Mesothelial cell of epicardium (in vitro differentiated cells): ENCODE data around the gene TAL1. TPM values are rescaled to one million over a fixed set of nuclear protein-coding genes. Genes with fewer than 3 reads are reported as not detected.

Experiments used
- DNase-seq, 2 experiments: peaks; one replicate each; pipeline ENCODE4 v3.0.0; 2021; ENCODE audit warnings: low spot score in 2 of 2; ENCODE audit not compliant: unreplicated experiment in 2 of 2
- H3K27ac Mint-ChIP-seq: 2 replicates; pipeline ENCODE4 v1.8.0; 2021; ENCODE audit warnings: mixed read lengths
- H3K27me3 Mint-ChIP-seq: 2 replicates; pipeline ENCODE4 v1.8.0; 2021; ENCODE audit warnings: low read depth, mixed read lengths
- H3K36me3 Mint-ChIP-seq: 2 replicates; pipeline ENCODE4 v1.8.0; 2021; ENCODE audit warnings: mixed read lengths
- H3K4me1 Mint-ChIP-seq: 2 replicates; pipeline ENCODE4 v1.8.0; 2021; ENCODE audit warnings: mixed read lengths
- H3K4me3 Mint-ChIP-seq: 2 replicates; pipeline ENCODE4 v1.8.0; 2021; ENCODE audit warnings: mild to moderate bottlenecking, moderate library complexity, mixed read lengths
- H3K9me3 Mint-ChIP-seq: 2 replicates; pipeline ENCODE4 v1.8.0; 2021; ENCODE audit warnings: mixed read lengths
- total RNA-seq: library from RNA; stranded (reverse); gene quantifications from 3 replicates; pipeline ENCODE4 v1.2.1, GENCODE V29; 2021
- TF ChIP-seq, protein P1 (sequence below): fragments of 200-600 bp; sonication (generic); IDR thresholded peaks from one replicate; pipeline ENCODE4 v1.5.0; 2021; ENCODE audit warnings: antibody characterized with exemption; ENCODE audit not compliant: unreplicated experiment

TAL1 gene
- total RNA-seq, 1 donor from 2014 or later: not detected

DNA sequence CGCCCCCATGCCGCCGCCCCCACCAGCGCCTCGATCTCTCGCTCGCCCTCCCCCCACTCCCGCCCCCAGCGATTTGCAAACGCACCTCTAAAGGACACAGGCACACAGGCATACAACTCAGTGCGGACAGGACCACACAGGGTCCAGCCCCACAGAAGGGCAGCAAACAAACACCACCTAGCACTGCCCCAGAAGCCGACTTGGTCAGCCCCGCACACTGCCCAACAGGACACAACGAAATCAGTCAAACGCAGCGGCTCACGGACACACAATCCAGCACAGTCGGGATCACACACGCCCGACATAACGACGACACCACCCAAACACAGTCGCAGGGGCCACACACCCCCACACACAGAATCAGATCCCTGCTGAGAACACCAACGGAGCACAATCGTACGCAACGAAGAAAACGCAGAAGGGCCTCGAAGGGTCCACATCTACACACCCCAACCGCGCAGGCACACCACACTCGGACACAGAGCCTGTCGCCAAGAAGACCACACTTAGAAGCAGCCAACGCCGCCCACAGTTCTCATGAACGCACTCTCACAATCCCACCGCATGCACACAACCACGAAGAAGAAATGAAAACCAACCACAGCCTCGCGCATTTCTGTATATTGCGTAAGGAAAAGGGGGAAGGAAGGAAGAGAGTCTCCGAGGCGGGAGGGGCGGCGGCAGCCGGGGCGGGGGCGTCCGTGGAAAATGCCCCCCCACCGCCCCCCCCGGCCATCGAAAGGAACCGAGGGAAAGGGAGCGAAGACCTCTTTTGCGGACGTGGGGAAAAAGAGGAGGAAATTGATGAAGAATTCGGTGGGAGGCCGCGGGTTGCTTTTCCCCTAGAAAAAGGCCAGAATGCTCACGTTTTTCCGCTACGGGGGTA lies 481 bp downstream of the TAL1 start:
- Mint-ChIP-seq H3K4me1 (peaks cover 11% of the 10 kb centered on the region), H3K9me3 (no peaks in the 10 kb centered on the region), H3K27me3 (peaks cover 99% of the 10 kb centered on the region), H3K27ac (peak overlapping the region; percentile 91), H3K36me3 (no peaks in the 10 kb centered on the region), H3K4me3 (peak overlapping the region; percentile 53)
- TF ChIP-seq, protein P1, sequence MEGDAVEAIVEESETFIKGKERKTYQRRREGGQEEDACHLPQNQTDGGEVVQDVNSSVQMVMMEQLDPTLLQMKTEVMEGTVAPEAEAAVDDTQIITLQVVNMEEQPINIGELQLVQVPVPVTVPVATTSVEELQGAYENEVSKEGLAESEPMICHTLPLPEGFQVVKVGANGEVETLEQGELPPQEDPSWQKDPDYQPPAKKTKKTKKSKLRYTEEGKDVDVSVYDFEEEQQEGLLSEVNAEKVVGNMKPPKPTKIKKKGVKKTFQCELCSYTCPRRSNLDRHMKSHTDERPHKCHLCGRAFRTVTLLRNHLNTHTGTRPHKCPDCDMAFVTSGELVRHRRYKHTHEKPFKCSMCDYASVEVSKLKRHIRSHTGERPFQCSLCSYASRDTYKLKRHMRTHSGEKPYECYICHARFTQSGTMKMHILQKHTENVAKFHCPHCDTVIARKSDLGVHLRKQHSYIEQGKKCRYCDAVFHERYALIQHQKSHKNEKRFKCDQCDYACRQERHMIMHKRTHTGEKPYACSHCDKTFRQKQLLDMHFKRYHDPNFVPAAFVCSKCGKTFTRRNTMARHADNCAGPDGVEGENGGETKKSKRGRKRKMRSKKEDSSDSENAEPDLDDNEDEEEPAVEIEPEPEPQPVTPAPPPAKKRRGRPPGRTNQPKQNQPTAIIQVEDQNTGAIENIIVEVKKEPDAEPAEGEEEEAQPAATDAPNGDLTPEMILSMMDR: no peak
- DNase-seq: no peak

DNA sequence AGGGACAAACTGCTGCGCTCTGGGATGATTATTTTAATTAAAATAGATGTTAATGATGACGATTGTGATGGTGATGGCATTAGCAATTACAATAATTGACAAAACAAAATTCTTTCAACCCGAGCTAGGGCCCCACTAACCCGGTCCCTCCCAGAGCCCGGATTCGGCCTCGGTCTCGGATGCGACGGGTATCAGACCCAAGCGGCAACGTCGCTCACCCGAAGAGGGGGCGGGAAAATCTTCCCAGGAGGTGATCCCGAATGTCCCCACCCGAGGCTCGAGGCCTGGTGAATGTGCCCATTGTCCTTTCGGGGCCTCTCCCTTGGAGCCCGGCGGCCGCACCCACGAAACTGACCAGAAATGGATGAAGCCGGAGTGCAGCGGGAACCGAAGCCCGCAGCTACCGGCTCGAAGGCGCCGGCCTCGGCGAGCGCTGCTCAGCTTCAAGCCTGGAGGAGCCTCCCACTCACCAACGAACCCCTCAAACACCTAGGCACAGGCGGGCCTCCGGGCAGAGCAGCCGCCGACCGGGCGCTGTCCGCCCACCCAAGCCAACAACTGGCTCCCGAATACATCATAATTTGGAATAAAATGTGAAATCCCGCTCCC lies 1.2 kb downstream of the TAL1 start:
- Mint-ChIP-seq H3K9me3 (no peaks in the 10 kb centered on the region), H3K27ac (peak overlapping the region; percentile 39), H3K4me1 (peaks cover 15% of the 10 kb centered on the region), H3K27me3 (peaks cover 99% of the 10 kb centered on the region), H3K36me3 (no peaks in the 10 kb centered on the region), H3K4me3 (no peak overlapping the region)
- no peak for DNase-seq
- TF ChIP-seq, protein P1: no peak

DNA sequence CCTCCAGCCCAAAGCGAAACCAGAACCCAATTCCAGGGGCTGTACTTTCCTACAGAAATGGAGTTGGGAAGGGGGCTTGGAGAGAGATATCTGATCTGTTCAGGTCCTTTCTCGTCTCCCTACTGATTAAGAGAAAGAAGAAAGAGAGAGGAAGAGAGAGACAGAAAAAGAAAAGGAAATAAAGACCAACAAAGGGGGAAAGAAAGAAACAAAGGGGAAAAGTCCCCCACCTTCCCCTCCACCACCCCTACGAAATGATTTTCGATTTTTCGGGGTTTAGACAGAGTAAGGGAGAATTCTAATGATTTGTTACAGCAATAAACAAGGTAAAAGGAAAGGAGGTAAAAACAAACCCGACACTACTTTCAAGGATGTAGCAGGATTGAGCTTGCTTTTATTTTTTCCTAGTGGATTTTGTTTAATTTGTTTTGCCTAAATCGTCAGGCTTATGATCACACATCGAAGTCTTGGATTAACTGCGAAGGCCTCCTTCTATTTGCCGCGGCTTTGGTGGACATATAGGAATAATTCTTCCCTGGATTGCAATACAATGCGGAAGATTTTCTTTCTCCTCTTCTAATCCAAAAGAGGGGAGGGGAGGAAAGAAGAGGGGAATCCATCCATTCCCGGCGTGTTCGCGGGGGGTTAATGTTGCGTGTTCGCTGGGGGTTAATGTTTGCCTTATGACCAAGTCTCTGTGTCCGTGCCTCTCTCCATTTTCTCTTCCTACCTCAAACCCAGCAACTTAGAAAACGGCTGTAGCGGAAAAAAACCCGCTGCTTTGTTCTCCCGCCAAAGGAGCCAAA lies 1.9 kb downstream of the TAL1 start:
- DNase-seq: no peak
- no peak overlapping the region for H3K4me3 Mint-ChIP-seq
- peaks cover 16% of the 10 kb centered on the region for H3K4me1 Mint-ChIP-seq
- H3K36me3 Mint-ChIP-seq: no peaks in the 10 kb centered on the region
- H3K27ac Mint-ChIP-seq: peak overlapping the region; percentile 37
- TF ChIP-seq, protein P1: no peak
- H3K27me3 Mint-ChIP-seq: peaks cover 94% of the 10 kb centered on the region
- no peaks in the 10 kb centered on the region for H3K9me3 Mint-ChIP-seq

DNA sequence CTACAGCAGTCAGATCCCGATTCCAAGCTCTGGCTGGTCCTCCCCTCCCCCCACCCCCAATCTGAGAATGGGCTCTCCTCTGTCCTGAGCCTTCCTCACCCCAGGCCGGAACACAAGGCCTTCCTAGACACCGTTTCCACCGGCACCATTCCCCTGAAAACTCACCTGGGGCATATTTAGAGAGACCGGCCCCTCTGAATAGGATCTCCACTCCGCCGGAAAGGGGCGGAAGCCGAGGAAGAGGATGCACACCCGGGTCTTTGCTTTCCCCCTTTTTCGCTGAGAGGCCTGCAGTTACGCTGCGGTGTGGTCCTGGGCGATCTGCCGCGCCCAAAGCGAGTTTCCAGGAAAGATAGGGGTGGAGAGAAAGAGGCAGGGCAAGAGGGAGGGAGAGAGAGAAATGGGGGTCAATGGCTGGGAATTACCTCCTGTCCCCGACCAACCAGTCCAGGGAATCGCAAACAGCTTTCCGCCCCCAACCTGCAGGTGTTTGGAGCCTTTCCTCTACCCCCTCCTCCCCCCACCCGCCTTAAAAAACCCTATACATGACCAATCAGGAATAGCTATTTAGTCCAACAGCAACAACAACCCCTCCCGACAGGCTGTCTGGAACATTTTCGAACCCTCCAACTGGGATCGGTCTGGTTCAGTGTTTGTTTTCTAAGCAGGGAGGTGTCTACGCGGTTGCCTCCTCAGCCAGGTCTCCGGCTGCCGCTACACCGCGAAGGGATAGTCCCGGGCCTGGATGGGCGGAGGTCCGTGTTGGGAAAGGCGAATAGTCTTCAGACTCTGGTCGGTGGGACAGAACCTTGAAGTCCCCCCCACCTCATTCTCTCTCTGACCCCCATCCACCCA lies 2.8 kb downstream of the TAL1 start:
- no peak overlapping the region for H3K4me3 Mint-ChIP-seq
- peaks cover 16% of the 10 kb centered on the region for H3K4me1 Mint-ChIP-seq

More for the DNA sequence above, 2.8 kb downstream of the TAL1 start:
- Mint-ChIP-seq H3K36me3 (no peaks in the 10 kb centered on the region), H3K9me3 (no peaks in the 10 kb centered on the region), H3K27ac (no peak overlapping the region), H3K27me3 (peaks cover 86% of the 10 kb centered on the region)
- no peak for DNase-seq
- TF ChIP-seq, protein P1: no peak
